ENCODE data around the gene ATIC.

ATIC gene

DNA sequence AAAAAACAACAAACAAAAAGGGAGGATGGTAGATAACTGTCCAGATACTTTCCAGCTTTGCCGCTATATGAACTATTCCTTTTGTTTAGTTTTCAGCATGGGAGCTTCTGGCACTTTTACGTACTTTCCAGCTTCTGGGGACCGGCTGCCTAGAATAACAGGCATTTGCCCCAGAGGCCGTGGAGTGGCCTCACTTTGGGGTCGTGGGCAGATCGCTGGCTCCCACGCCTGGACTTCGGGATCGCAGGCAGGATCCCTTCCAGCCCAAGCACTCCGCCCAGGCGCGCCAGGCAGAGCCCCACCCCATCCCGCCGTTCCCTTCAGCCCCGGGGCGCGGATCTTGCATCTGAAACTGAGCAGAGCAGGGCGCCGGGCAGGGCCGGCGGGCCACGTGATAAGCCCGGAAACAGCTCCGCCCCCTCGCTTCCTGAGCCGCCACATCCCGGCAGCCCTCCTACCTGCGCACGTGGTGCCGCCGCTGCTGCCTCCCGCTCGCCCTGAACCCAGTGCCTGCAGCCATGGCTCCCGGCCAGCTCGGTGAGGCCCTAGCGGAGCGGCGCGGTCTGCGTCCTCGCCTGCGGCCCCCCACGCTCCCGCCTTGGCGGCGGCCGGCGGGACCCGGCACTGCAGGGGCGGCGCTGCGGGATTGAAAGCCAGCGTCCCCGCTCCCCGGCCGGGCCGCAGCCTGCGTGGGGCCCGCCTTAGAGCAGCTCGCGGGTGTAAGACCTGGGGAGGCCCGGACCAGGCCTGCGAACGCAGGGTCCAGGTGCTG lies at the start of gene ATIC:
ATIC (plus strand) TSS at position 435 of the 772 bp plus-strand sequence; CDS start at position 519, 84 bp downstream.
- TF ChIP-seq, protein P1, sequence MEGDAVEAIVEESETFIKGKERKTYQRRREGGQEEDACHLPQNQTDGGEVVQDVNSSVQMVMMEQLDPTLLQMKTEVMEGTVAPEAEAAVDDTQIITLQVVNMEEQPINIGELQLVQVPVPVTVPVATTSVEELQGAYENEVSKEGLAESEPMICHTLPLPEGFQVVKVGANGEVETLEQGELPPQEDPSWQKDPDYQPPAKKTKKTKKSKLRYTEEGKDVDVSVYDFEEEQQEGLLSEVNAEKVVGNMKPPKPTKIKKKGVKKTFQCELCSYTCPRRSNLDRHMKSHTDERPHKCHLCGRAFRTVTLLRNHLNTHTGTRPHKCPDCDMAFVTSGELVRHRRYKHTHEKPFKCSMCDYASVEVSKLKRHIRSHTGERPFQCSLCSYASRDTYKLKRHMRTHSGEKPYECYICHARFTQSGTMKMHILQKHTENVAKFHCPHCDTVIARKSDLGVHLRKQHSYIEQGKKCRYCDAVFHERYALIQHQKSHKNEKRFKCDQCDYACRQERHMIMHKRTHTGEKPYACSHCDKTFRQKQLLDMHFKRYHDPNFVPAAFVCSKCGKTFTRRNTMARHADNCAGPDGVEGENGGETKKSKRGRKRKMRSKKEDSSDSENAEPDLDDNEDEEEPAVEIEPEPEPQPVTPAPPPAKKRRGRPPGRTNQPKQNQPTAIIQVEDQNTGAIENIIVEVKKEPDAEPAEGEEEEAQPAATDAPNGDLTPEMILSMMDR (IDR thresholded peaks at IDR 0.05; ENCODE audit: control extremely low read depth, extremely low read depth, low read depth, missing control alignments), result no peak
- ChIA-PET POLR2A (no interaction called here), CTCF (interaction anchor here (0.9 to 2.5 kb wide), 4 partner anchors 8 to 41 kb away, joined by 3 to 5 read pairs (median 4); no protein-coding TSS in a partner anchor)
- DNase-seq (ENCODE audit: extremely low spot score), result peak; percentile 95

DNA sequence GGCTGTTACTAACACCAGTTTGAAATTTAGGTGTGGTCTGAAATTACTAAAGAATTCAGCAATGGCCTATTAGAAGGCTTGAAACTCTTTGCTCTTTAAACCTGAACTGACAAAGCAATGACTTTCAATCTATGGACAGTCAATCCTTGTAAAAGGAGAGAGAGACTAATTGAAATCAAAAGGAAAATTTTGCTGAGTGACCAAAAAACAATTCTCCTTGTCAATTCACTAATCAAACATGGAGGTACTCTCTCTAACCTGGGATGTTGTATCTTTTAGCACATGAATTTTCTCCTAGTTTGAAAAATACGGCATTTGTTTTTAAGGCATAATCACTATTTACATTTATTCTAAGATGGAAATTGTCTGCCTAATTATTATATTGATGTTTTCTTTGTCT lies 49.6 kb upstream of the ATIC start:
- ChIA-PET POLR2A (no interaction called here), CTCF (no interaction called here)
- no peak for DNase-seq (ENCODE audit: extremely low spot score)
- TF ChIP-seq, protein P1 (IDR thresholded peaks at IDR 0.05; ENCODE audit: control extremely low read depth, extremely low read depth, low read depth, missing control alignments), result no peak

DNA sequence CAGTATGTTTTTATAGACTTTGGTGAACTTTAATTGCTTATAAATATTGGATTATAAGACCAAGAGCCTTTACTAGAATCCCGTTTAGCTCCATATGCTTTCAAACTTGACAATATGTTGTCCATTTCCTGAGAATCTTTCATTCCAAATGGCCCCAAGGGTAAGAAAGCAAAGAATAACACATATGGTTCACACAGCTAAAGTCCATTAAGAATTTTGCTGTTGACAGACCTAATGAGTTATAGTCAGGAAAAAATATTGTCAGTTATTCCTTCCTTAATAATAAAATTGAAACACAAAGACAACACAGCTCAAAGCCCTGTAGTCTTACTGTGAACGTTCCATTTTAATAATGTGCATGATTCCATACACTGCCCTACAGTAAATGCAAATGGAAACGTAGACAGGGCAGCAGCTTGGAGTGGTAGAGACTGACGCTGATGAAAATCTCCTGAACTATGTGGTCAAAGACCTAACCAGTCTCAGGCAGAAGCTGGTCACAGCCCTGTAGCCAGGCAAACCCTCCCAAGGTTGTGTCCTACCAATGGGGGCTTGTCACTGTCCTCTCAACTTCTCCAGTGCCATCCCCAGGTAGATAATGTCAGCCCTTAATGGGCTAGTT lies 49.0 kb upstream of the ATIC start:
- ChIA-PET CTCF (no interaction called here), POLR2A (no interaction called here)
- TF ChIP-seq, protein P1 (IDR thresholded peaks at IDR 0.05; ENCODE audit: control extremely low read depth, extremely low read depth, low read depth, missing control alignments), result no peak
- no peak for DNase-seq (ENCODE audit: extremely low spot score)

- CTCF ChIA-PET, result interaction anchor here (1.0 to 1.3 kb wide), 2 partner anchors 16 to 17 kb away, joined by 4 read pairs; no protein-coding TSS in a partner anchor
- POLR2A ChIA-PET, result interaction anchor here (0.6 kb wide), 1 partner anchor 25 kb away, joined by 3 read pairs; no protein-coding TSS in a partner anchor
- TF ChIP-seq, protein P1 (IDR thresholded peaks at IDR 0.05; ENCODE audit: control extremely low read depth, extremely low read depth, low read depth, missing control alignments), result no peak
- no peak for DNase-seq (ENCODE audit: extremely low spot score)
These were observed 47.5 kb upstream of the ATIC start for GRCh38 chr2:215264374-215264773.

DNA sequence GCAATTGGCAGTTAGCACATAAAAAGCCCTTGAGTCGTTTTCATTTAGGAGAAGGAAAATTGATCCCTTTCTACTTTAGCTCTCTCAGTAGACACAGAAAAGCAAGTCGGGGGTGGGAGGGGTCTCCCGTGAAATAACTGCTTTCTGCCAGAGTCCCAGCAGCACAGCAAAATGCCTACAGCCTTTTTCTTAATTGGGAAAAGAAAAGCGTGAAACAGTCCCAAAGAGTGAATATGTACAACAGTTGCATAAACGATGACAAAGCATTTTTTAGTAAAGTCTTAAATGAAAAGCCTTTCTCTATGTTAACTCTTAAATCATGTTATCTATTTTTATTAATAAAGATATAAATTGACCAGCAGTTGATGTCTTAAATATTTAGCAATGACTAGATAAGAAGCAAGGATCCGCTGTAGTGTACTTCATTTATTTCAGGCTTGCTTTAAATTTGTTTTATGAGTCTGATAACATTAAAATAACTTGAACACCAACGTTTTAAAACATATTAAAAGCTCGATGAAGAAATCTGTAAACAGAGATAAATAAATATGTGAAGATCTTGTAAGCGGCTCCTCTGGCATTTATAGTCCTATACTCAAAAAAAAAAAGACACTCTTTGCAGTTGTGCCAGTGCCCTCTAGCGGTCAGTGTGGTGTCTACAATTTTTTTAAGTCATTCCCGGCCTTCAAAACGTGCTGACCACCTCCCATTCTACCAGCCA lies 42.3 kb upstream of the ATIC start:
- CTCF ChIA-PET, result interaction anchor here (0.7 to 3.2 kb wide), 15 partner anchors 9 to 1197 kb away, joined by 3 to 22 read pairs (median 3); no protein-coding TSS in a partner anchor
- DNase-seq (ENCODE audit: extremely low spot score), result peak; percentile 47
- POLR2A ChIA-PET, result no interaction called here
- TF ChIP-seq, protein P1 (IDR thresholded peaks at IDR 0.05; ENCODE audit: control extremely low read depth, extremely low read depth, low read depth, missing control alignments), result peak; percentile 75

DNA sequence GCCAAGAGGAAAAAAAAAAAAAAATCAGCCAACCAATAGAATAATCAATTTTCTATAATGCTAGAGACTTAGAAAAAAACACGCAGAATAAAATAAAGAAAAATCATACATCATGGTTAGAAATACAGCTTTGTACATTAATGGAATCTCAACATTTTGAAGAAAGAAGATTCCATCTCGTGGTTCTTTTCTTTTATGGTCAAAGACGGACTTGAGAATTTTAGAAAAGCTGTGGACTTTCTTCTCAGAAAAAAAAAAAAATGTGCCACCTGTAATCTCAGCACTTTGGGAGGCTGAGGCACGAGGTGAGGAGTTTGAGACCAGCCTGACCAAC lies 41.8 kb upstream of the ATIC start:
- TF ChIP-seq, protein P1 (IDR thresholded peaks at IDR 0.05; ENCODE audit: control extremely low read depth, extremely low read depth, low read depth, missing control alignments), result no peak
- no peak for DNase-seq (ENCODE audit: extremely low spot score)
- ChIA-PET CTCF (interaction anchor here (0.7 to 3.2 kb wide), 13 partner anchors 8 to 1198 kb away, joined by 3 to 22 read pairs (median 3); no protein-coding TSS in a partner anchor), POLR2A (no interaction called here)
